GM23338 (cell line): ENCODE data around the gene MUTYH.

Experiments used
- CTCF ChIP-seq, 2 experiments: fragments of 200-600 bp in 1 of 2; sonication (generic) in 1 of 2; conservative IDR thresholded peaks; 2 replicates each; pipeline versions ENCODE4 v1.5.1 to v1.6.1; 2016 to 2017; ENCODE audit warnings: antibody characterized with exemption in 2 of 2, low read depth in 2 of 2, mild to moderate bottlenecking in 2 of 2, moderate library complexity in 1 of 2
- EZH2 ChIP-seq: fragments of 200-600 bp; sonication (generic); IDR thresholded peaks from one replicate; pipeline ENCODE4 v1.8.0; 2017; ENCODE audit warnings: antibody characterized with exemption, mild to moderate bottlenecking, low read depth; ENCODE audit not compliant: unreplicated experiment
- EZH2phosphoT487 ChIP-seq: fragments of 200-600 bp; sonication (generic); IDR thresholded peaks from one replicate; pipeline ENCODE4 v1.8.1; 2018; ENCODE audit warnings: antibody characterized with exemption; ENCODE audit not compliant: unreplicated experiment
- POLR2AphosphoS5 ChIP-seq: IDR thresholded peaks from 2 replicates; pipeline ENCODE4 v1.6.1; 2016; ENCODE audit warnings: antibody characterized with exemption, low read depth
- REST ChIP-seq: IDR thresholded peaks from one replicate; pipeline ENCODE4 v1.6.1; 2018; ENCODE audit warnings: antibody characterized with exemption; ENCODE audit not compliant: unreplicated experiment

GRCh38 chr1:45370575-45370974 is 30.3 kb upstream of the MUTYH start:
- TF ChIP-seq CTCF (conservative IDR thresholded peaks at IDR 0.05; ENCODE audit: low read depth in 2 of 2) (no peak), REST (no peak), POLR2AphosphoS5 (no peak), EZH2 (no peak), EZH2phosphoT487 (no peak)
